ENCODE results near the gene PEX12. TPM values are rescaled to one million over a fixed set of nuclear protein-coding genes. Genes with fewer than 3 reads are reported as not detected.

PEX12 gene
- total RNA-seq, 4 donors from 2014 or later, result 0.75 to 5.2 (median 3.0) TPM; not detected in 1

DNA sequence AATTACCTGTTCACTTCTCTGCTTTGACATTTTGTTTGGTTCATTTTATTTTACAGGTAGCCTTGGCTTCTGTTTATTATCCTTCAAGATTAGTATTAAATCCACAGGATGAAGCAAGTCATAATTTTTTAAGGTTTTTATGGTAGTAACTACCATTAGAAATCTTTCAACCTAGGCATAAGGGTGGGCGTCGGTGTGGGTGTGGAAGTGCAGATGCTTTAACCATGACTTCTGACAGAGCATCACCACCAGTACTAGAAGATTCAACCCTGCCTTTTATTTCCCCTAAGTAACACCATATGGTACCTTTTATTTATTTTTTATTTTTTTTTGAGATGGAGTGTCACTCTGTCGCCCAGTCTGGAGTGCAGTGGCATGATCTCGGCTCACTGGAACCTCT, 31.5 kb upstream of the PEX12 start:
- Histone ChIP-seq H3K9me3 (no peaks in the 10 kb centered on the region), H3K27me3 (no peaks in the 10 kb centered on the region), H3K4me3 (no peak overlapping the region), H3K36me3 (peaks cover 0 to 45% (median 17%) of the 10 kb centered on the region in 4 donors), H3K4me1 (no peaks in the 10 kb centered on the region), H3K27ac (no peak overlapping the region)
- DNase-seq, result no peak
- 91 to 92% methylated on average over 2 to 4 of the region's 4 CpGs for WGBS, 2 donors (ENCODE audit: low coverage in 1 of 2)
- in situ Hi-C loops (cut with MboI; ENCODE audit: low pct_ligation_motif_present in 1 of 4, low pct_unique_long_range_greater_than_20kb in 1 of 4, low sequenced_read_pairs in 3 of 4), result loop anchor here in 3 of 4 donors (25.0 kb wide), 1 partner anchor 127 kb away; the partner anchor contains the start of gene RASL10B (in 3 of the 3)
- TF ChIP-seq EP300 (IDR thresholded peaks at IDR 0.05; ENCODE audit: low read depth), result no peak
- TF ChIP-seq POLR2A (IDR thresholded peaks at IDR 0.05), result no peak
- TF ChIP-seq, protein P1, sequence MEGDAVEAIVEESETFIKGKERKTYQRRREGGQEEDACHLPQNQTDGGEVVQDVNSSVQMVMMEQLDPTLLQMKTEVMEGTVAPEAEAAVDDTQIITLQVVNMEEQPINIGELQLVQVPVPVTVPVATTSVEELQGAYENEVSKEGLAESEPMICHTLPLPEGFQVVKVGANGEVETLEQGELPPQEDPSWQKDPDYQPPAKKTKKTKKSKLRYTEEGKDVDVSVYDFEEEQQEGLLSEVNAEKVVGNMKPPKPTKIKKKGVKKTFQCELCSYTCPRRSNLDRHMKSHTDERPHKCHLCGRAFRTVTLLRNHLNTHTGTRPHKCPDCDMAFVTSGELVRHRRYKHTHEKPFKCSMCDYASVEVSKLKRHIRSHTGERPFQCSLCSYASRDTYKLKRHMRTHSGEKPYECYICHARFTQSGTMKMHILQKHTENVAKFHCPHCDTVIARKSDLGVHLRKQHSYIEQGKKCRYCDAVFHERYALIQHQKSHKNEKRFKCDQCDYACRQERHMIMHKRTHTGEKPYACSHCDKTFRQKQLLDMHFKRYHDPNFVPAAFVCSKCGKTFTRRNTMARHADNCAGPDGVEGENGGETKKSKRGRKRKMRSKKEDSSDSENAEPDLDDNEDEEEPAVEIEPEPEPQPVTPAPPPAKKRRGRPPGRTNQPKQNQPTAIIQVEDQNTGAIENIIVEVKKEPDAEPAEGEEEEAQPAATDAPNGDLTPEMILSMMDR (IDR thresholded peaks at IDR 0.05), result no peak
- TF ChIP-seq POLR2AphosphoS5 (IDR thresholded peaks at IDR 0.05), result no peak
- intact Hi-C loops (cut with DNase I; ENCODE audit: low total_unique reads), result loop anchor here (10.0 kb wide), 1 partner anchor 135 kb away; no protein-coding TSS in a partner anchor

DNA sequence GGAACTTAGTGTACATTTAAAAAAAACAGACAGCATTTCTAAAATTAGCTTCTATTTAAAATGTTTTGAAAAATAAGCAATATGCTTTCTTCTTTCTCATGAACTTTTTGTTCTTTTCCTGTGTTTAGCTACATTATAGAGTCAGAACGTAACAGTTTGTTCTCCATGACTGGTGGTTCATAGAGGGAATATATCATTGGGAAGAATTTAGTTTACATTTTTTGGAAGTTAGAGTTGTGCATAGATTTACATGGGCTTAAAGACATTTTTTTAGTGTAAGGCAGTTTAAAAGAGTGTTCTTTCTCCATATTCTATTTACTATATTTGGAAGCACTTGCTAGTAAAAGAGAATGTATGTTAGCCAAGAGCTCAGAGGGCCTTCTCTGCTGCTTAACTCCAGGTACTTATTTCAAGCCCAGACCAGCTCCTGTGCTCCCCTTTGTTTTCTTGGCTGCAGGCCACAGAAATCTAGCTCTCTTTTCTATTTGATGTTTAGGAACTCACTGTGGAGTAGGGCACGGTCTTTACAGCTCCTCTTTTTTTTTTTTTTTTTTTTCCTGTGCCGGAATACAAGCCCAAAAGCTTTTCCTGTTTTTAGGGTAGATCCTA, 29.0 kb upstream of the PEX12 start:
- 57 to 65% methylated on average over 3 of the region's 3 CpGs for WGBS, 2 donors (ENCODE audit: low coverage in 1 of 2)
- Histone ChIP-seq H3K9me3 (no peaks in the 10 kb centered on the region), H3K4me3 (no peak overlapping the region), H3K36me3 (peaks cover 0 to 61% (median 17%) of the 10 kb centered on the region in 4 donors), H3K27ac (peak overlapping the region in 3 of 4 donors; percentile 1 to 14 (median 8)), H3K27me3 (no peaks in the 10 kb centered on the region), H3K4me1 (no peaks in the 10 kb centered on the region)
- TF ChIP-seq EP300 (IDR thresholded peaks at IDR 0.05; ENCODE audit: low read depth) (no peak), POLR2AphosphoS5 (IDR thresholded peaks at IDR 0.05) (no peak), POLR2A (IDR thresholded peaks at IDR 0.05) (no peak)
- TF ChIP-seq, protein P1 (IDR thresholded peaks at IDR 0.05), result no peak
- intact Hi-C loops (cut with DNase I; ENCODE audit: low total_unique reads), result no loop called here
- in situ Hi-C loops (cut with MboI; ENCODE audit: low pct_ligation_motif_present in 1 of 4, low pct_unique_long_range_greater_than_20kb in 1 of 4, low sequenced_read_pairs in 3 of 4), result loop anchor here in 3 of 4 donors (25.0 kb wide), 1 partner anchor 130 kb away; the partner anchor contains the start of gene RASL10B (in 3 of the 3)
- no peak for DNase-seq

DNA sequence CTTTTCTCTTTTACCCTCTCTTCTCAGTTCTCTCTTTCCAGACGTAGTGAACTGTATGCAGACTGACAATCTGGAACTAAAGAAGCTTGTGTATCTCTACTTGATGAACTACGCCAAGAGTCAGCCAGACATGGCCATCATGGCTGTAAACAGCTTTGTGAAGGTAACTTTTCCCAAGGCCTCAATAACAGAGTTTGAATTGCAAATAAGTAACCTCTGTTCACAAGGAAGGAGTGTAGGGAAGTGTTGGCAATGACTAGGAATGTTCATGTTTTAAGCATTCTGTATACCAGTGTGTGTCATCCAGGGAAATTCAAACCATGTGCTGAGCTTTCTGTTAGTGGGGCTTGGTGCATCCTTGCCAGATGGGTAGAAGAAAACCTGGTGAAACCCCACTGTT, 27.3 kb upstream of the PEX12 start:
- H3K4me1 ChIP-seq, result no peaks in the 10 kb centered on the region
- WGBS, 2 donors (ENCODE audit: low coverage in 1 of 2), result 87% methylated on average over 2 of the region's 2 CpGs; no CpG with 5 or more reads in 1 of the 2 donors
- in situ Hi-C loops (cut with MboI; ENCODE audit: low pct_ligation_motif_present in 1 of 4, low pct_unique_long_range_greater_than_20kb in 1 of 4, low sequenced_read_pairs in 3 of 4), result loop anchor here in 3 of 4 donors (25.0 kb wide), 1 partner anchor 132 kb away; the partner anchor contains the start of gene RASL10B (in 3 of the 3)
- H3K27me3 ChIP-seq, result no peaks in the 10 kb centered on the region
- peaks cover 0 to 57% (median 24%) of the 10 kb centered on the region in 4 donors for H3K36me3 ChIP-seq
- no peak overlapping the region for H3K27ac ChIP-seq
- DNase-seq, result no peak
- no peaks in the 10 kb centered on the region for H3K9me3 ChIP-seq
- TF ChIP-seq POLR2A (IDR thresholded peaks at IDR 0.05) (no peak), POLR2AphosphoS5 (IDR thresholded peaks at IDR 0.05) (no peak), EP300 (IDR thresholded peaks at IDR 0.05; ENCODE audit: low read depth) (no peak)
- TF ChIP-seq, protein P1 (IDR thresholded peaks at IDR 0.05), result no peak
- no peak overlapping the region for H3K4me3 ChIP-seq
- intact Hi-C loops (cut with DNase I; ENCODE audit: low total_unique reads), result no loop called here

DNA sequence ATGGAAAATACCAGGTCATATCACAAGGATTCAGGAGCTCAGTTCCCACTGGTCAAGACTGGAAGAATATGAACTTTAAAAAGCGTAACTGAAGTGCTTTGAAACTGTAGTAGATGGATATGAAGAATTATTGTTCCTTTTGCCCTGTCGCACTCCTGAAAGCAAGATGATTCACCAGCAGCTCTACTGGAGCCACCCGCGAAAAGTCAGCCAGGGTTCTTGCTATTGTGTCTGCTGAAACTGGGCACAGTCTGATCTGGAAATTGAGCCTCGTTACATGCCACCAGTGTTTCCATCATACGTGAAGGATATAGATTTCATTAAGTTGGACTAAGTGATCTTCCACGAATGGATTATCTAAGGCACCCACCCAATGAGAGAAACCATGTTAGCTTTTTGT, 25.3 kb upstream of the PEX12 start:
- no peak for TF ChIP-seq POLR2A (IDR thresholded peaks at IDR 0.05)
- intact Hi-C loops (cut with DNase I; ENCODE audit: low total_unique reads), result no loop called here
- Histone ChIP-seq H3K36me3 (peaks cover 0 to 64% (median 25%) of the 10 kb centered on the region in 4 donors), H3K27me3 (no peaks in the 10 kb centered on the region), H3K4me1 (no peaks in the 10 kb centered on the region), H3K9me3 (no peaks in the 10 kb centered on the region), H3K4me3 (no peak overlapping the region), H3K27ac (no peak overlapping the region)
- 83 to 90% methylated on average over 2 to 7 of the region's 7 CpGs for WGBS, 2 donors (ENCODE audit: low coverage in 1 of 2)
- in situ Hi-C loops (cut with MboI; ENCODE audit: low pct_ligation_motif_present in 1 of 4, low pct_unique_long_range_greater_than_20kb in 1 of 4, low sequenced_read_pairs in 3 of 4), result loop anchor here in 3 of 4 donors (25.0 kb wide), 1 partner anchor 134 kb away; the partner anchor contains the start of gene RASL10B (in 3 of the 3)
- no peak for DNase-seq
